ENCODE results near the gene CDRT15L2.
"Not testable (repeated sequence)": the region's sequence is repeated elsewhere in the genome, so short reads cannot be mapped to it uniquely, and the experiment has no call there.

DNA sequence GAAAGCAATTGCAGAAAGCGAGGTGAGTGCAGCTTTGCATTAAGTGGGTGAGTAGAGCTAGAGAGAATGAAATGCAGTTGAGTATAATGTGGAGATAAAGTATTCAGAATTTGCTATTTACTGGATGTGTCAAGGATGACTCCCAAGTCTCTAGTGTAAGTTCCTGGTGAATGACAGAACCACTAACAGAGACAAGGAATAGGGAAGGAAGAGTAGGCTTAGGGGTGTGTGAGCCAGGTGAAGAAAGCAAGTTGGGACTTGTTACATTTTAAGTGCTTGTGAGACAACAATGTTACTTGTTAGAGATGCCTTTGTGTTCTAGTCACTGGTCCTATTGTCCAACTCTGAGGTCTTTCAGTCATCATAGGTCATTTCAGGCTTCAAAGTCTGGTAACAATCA, 26.0 kb downstream of the CDRT15L2 start:
- not testable (repeated sequence) for TF ChIP-seq EP300, POLR2A (IDR thresholded peaks at IDR 0.05)

Measured in ovary (tissue), 1 donor.